Heart right ventricle (tissue), 16 donors: ENCODE results near the gene CDH13. TPM values are rescaled to one million over a fixed set of nuclear protein-coding genes. Genes with fewer than 3 reads are reported as not detected.
A peak's percentile ranks its signal among the peaks of the same experiment; 100 is the strongest.

Experiments used
- ATAC-seq, 8 donors: fragments of 200-7000 bp; cut with Tn5 transposase; one replicate each; pipeline ENCODE4 v1.9.1; 2020; ENCODE audit warnings: mild to moderate bottlenecking in 8 of 8, moderate library complexity in 8 of 8, moderate number of reproducible peaks in 1 of 8
- DNase-seq, 2 donors: peaks; one replicate each; pipeline ENCODE4 v3.0.0-alpha.2; 2020
- H3K27ac ChIP-seq, 10 donors: fragments of 200-600 bp; sonication (generic) in 2 of 10; one replicate each; pipeline versions ENCODE4 v1.5.0 to v1.8.0; 2020 to 2022; ENCODE audit warnings: mild to moderate bottlenecking in 3 of 10
- H3K27me3 ChIP-seq, 7 donors: fragments of 200-600 bp; one replicate each; pipeline ENCODE4 v1.8.0; 2021 to 2022; ENCODE audit warnings: mild to moderate bottlenecking in 2 of 7
- H3K36me3 ChIP-seq, 9 donors: fragments of 200-600 bp; sonication (generic) in 1 of 9; one replicate each; pipeline versions ENCODE4 v1.5.0 to v1.8.0; 2020 to 2022; ENCODE audit warnings: mild to moderate bottlenecking in 2 of 9
- H3K4me1 ChIP-seq, 9 donors: fragments of 200-600 bp; sonication (generic) in 1 of 9; one replicate each; pipeline versions ENCODE4 v1.5.0 to v1.8.0; 2020 to 2022; ENCODE audit warnings: mild to moderate bottlenecking in 4 of 9
- H3K4me3 ChIP-seq, 10 donors: fragments of 200-600 bp; sonication (generic) in 2 of 10; one replicate each; pipeline versions ENCODE4 v1.5.0 to v1.8.0; 2020 to 2022; ENCODE audit warnings: mild to moderate bottlenecking in 7 of 10, moderate library complexity in 2 of 10
- H3K9me3 ChIP-seq, 11 donors: fragments of 200-600 bp in 10 of 11; sonication (generic) in 2 of 11; one replicate each; pipeline versions ENCODE4 v1.5.0 to v1.8.0; 2013 to 2022; ENCODE audit warnings: mild to moderate bottlenecking in 2 of 11, control low read depth in 1 of 11, moderate library complexity in 1 of 11
- CTCF ChIP-seq, 9 donors: fragments of 200-600 bp; sonication (generic) in 2 of 9; IDR thresholded peaks; one replicate each; pipeline versions ENCODE4 v1.5.0 to v1.8.0; 2021 to 2022; ENCODE audit warnings: antibody characterized with exemption in 9 of 9, mild to moderate bottlenecking in 5 of 9, moderate library complexity in 1 of 9
- WGBS, 2 donors: extraction: QIAGEN DNeasy Blood & Tissue Kit; methylation state at CpG; one replicate each; pipeline ENCODE4 v1.1.7; 2013; ENCODE audit warnings: inconsistent platforms in 1 of 2; 5-methylcytosine and 5-hydroxymethylcytosine counted together
- intact Hi-C, 10 donors: fragments of 100-400 bp; cut with DNase I; formaldehyde crosslinking; loops; one replicate each; pipeline versions ENCODE4 v1.11.1 to v1.14.2; 2022
- polyA plus RNA-seq, 2 donors: library from polyadenylated mRNA; stranded (reverse); fragments of 200-250 nt; gene quantifications; one replicate each; pipeline ENCODE4 v1.2.3, GENCODE V29; 2013
- total RNA-seq, 10 donors: library from RNA; stranded (reverse); fragmentation: NEBNext Ultra II Directional in 3 of 10; extraction: Animal tissue kit (Norgen Biotek cat#: 25700) in 3 of 10; gene quantifications; one replicate each; pipeline versions ENCODE4 v1.2.1 to v1.2.4, GENCODE V29; 2021 to 2023
- donor health status: Arrhythmogenic right ventricular cardiomyopathy.
- donor health status: ischemic (EF 13 %, LVEDD 7.1; RV severe dilation, severe dysfunction).
- donor health status: healthy with polysubstance abuse.
- donor health status: DM: no; HTN: yes; CAD: no.
- donor health status: DM: no; HTN: no; CAD: no.
- donor health status: ischemic (EF 25% LVEDD 6.9; RV normal size, moderate dysfunction).
- donor health status: ischemic (EF 25% LVEDD 5.7; RV mildly dilated, moderate dysfunction).
- donor health status: healthy.
- donor health status: DM: yes; HTN: yes; CAD: no.
- donor health status: Ischemic cardiomyopathy.
- donor health status: ischemic (EF 35%, LVEDD 5.7; RV mildly dilated, moderate dysfunction).
- donor health status: nonischemic (EF 11% LVEDD 7.7; RV severe dilation, severe dysfunction).
- donor health status: DM: yes; HTN: yes; CAD: no.
- donor health status: PGD.
- donor health status: ischemic (EF 29% LVEDD 5.4; RV normal size, mild dysfunction).
- donor health status: nonischemic (EF 23%, LVEDD 6.1; RV moderate dilation, normal function).

Gene CDH13
- total and polyA plus RNA-seq, 12 donors = 15.5 to 221 (median 168) TPM

GRCh38 chr16:83345846-83346640 is 719.3 kb downstream of the CDH13 start:
- intact Hi-C loops = loop anchor here in 1 of 10 donors (10.0 kb wide), 1 partner anchor 61 kb away; no protein-coding TSS in a partner anchor
- Histone ChIP-seq H3K4me1 (no peaks in the 10 kb centered on the region), H3K4me3 (no peak overlapping the region), H3K27ac (no peak overlapping the region), H3K27me3 (no peaks in the 10 kb centered on the region), H3K9me3 (no peaks in the 10 kb centered on the region), H3K36me3 (peaks cover 0 to 13% (median 0%) of the 10 kb centered on the region in 9 donors)
- 88 to 89% methylated on average over 14 of the region's 14 CpGs for WGBS, 2 donors
- no peak for TF ChIP-seq CTCF (IDR thresholded peaks at IDR 0.05)
- DNase-seq = no peak
- no peak for ATAC-seq

GRCh38 chr16:83348991-83349390 is 722.2 kb downstream of the CDH13 start:
- peaks cover 0 to 4% (median 0%) of the 10 kb centered on the region in 9 donors for H3K4me1 ChIP-seq
- TF ChIP-seq CTCF (IDR thresholded peaks at IDR 0.05) = no peak
- H3K4me3 ChIP-seq = no peak overlapping the region
- no peaks in the 10 kb centered on the region for H3K9me3 ChIP-seq
- H3K27ac ChIP-seq = no peak overlapping the region
- intact Hi-C loops = loop anchor here in 1 of 10 donors (10.0 kb wide), 1 partner anchor 64 kb away; no protein-coding TSS in a partner anchor
- H3K36me3 ChIP-seq = peaks cover 0 to 13% (median 0%) of the 10 kb centered on the region in 9 donors
- ATAC-seq (no peak), DNase-seq (no peak)
- whole genome bisulfite sequencing, 2 donors = 87 to 88% methylated on average over 5 of the region's 5 CpGs
- no peaks in the 10 kb centered on the region for H3K27me3 ChIP-seq

GRCh38 chr16:83350481-83350880 is 723.7 kb downstream of the CDH13 start:
- Histone ChIP-seq H3K36me3 (peaks cover 0 to 5% (median 0%) of the 10 kb centered on the region in 9 donors), H3K27me3 (no peaks in the 10 kb centered on the region), H3K4me1 (peaks cover 0 to 8% (median 0%) of the 10 kb centered on the region in 9 donors), H3K27ac (no peak overlapping the region), H3K4me3 (no peak overlapping the region), H3K9me3 (no peaks in the 10 kb centered on the region)
- ATAC-seq (peak in 3 of 8 donors; percentile 53 to 61 (median 61)), DNase-seq (no peak)
- intact Hi-C loops = loop anchor here in 3 of 10 donors (10.0 kb wide), 3 partner anchors 106 to 726 kb away; partner anchors contain the start of gene CDH13 (in 2 of the 3)
- no peak for TF ChIP-seq CTCF (IDR thresholded peaks at IDR 0.05)
- 66 to 80% methylated on average over 5 of the region's 5 CpGs for WGBS, 2 donors

GRCh38 chr16:83351846-83352245 is 725.1 kb downstream of the CDH13 start:
- H3K36me3 ChIP-seq = no peaks in the 10 kb centered on the region
- H3K27me3 ChIP-seq = no peaks in the 10 kb centered on the region
- no peak for TF ChIP-seq CTCF (IDR thresholded peaks at IDR 0.05)
- ATAC-seq (no peak), DNase-seq (no peak)
- intact Hi-C loops = loop anchor here in 3 of 10 donors (10.0 kb wide), 3 partner anchors 107 to 727 kb away; partner anchors contain the start of gene CDH13 (in 2 of the 3)
- no peak overlapping the region for H3K4me3 ChIP-seq
- peaks cover 0 to 8% (median 0%) of the 10 kb centered on the region in 9 donors for H3K4me1 ChIP-seq
- H3K27ac ChIP-seq = no peak overlapping the region
- no peaks in the 10 kb centered on the region for H3K9me3 ChIP-seq
- WGBS, 2 donors = 89 to 100% methylated on average over 2 of the region's 2 CpGs
